ENCODE results near the gene LAMB4. TPM values are rescaled to one million over a fixed set of nuclear protein-coding genes. Genes with fewer than 3 reads are reported as not detected.

Gene LAMB4
- total RNA-seq, 4 donors from 2014 or later, result 0.75 to 2.6 (median 1.7) TPM; not detected in 1

DNA sequence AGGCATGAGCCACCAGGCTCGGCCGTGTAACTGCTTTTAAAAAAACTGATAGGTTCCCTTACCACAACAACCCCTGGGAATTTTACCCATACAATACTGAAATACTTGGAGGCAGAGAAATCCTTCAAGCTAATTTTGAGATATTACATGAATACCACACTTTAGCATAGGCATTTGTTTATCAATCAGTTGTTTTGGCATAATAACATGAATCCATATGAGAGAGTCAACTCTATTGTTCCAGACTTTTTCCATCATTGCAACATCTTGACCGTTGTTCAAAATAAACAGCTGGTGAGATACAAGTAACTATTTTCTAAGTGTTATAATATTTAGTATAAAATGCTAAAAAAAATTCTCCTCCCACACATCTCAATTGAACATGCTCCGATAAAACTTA, 36.8 kb downstream of the LAMB4 start:
- Histone ChIP-seq H3K36me3 (no peaks in the 10 kb centered on the region), H3K27me3 (no peaks in the 10 kb centered on the region), H3K4me3 (no peak overlapping the region), H3K9me3 (no peaks in the 10 kb centered on the region), H3K4me1 (peaks cover 19 to 39% (median 35%) of the 10 kb centered on the region in 4 donors), H3K27ac (replicated peaks in 1 of 4) (peak overlapping the region in 1 of 4 donors; percentile 79)
- DNase-seq (ENCODE audit: extremely low spot score), result no peak
- 86% methylated on average over 4 of the region's 4 CpGs for WGBS
- no peak for TF ChIP-seq EP300 (IDR thresholded peaks at IDR 0.05)
- TF ChIP-seq POLR2AphosphoS5 (IDR thresholded peaks at IDR 0.05), result no peak
- TF ChIP-seq, protein P1, sequence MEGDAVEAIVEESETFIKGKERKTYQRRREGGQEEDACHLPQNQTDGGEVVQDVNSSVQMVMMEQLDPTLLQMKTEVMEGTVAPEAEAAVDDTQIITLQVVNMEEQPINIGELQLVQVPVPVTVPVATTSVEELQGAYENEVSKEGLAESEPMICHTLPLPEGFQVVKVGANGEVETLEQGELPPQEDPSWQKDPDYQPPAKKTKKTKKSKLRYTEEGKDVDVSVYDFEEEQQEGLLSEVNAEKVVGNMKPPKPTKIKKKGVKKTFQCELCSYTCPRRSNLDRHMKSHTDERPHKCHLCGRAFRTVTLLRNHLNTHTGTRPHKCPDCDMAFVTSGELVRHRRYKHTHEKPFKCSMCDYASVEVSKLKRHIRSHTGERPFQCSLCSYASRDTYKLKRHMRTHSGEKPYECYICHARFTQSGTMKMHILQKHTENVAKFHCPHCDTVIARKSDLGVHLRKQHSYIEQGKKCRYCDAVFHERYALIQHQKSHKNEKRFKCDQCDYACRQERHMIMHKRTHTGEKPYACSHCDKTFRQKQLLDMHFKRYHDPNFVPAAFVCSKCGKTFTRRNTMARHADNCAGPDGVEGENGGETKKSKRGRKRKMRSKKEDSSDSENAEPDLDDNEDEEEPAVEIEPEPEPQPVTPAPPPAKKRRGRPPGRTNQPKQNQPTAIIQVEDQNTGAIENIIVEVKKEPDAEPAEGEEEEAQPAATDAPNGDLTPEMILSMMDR (IDR thresholded peaks at IDR 0.05), result no peak
- TF ChIP-seq POLR2A (IDR thresholded peaks at IDR 0.05; ENCODE audit: low read depth), result no peak
- intact Hi-C loops (cut with DNase I), result no loop called here

DNA sequence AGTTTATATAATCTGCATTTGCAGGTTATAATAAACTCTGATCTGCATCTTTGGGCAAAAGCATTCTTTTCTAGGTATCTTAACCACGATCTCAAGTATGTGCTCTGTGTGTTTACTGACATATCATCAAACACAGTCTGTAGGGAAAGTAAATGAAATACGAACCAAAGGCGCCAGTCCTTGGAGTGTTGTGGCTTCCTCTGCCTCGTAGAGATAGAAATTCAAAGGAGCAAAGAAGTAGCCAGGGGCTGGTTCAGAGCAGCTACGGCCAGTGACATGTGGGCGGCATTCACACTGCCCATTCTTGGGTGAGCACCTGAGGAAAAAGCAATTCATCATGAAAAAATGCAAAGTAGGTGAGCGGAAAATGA, 38.7 kb downstream of the LAMB4 start:
- peaks cover 19 to 34% (median 32%) of the 10 kb centered on the region in 4 donors for H3K4me1 ChIP-seq
- DNase-seq (ENCODE audit: extremely low spot score), result no peak
- TF ChIP-seq POLR2A (IDR thresholded peaks at IDR 0.05; ENCODE audit: low read depth) (no peak), EP300 (IDR thresholded peaks at IDR 0.05) (no peak), POLR2AphosphoS5 (IDR thresholded peaks at IDR 0.05) (no peak)
- TF ChIP-seq, protein P1 (IDR thresholded peaks at IDR 0.05), result no peak
- intact Hi-C loops (cut with DNase I), result no loop called here
- no peak overlapping the region for H3K27ac ChIP-seq (replicated peaks in 1 of 4)
- no peaks in the 10 kb centered on the region for H3K36me3 ChIP-seq
- 94% methylated on average over 7 of the region's 7 CpGs for WGBS
- H3K27me3 ChIP-seq, result no peaks in the 10 kb centered on the region
- H3K9me3 ChIP-seq, result no peaks in the 10 kb centered on the region
- H3K4me3 ChIP-seq, result no peak overlapping the region

DNA sequence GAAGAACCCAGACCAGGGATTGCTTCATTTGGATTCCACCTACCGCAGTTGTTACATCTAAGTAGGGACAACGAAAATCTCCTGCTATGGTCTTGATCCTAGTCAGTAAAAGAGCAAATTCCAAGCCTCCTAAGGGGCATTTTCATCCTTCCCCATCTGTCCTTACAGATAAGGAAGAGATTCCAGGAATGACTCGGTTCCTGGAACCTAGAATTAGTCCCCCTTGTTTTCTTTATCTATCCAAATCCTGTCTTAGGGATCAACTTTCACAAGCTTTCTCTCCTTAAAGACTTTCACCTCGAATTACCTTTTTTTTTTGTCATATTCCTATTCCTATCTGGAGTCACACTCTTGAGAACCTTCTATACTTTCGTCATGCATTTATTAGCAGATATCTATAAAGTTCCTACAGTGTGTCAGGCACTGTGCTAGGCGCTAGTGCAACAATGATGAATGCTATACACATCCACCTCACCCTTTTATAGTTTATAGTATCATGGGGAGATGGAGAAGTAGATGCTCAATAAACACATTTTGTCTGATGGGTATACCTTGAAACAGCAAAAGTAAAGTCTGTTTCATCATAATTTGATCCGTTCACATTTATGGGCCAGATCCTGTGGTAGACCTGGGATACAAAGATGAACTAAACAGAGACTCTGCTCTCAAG, 39.2 kb downstream of the LAMB4 start:
- no peak for DNase-seq (ENCODE audit: extremely low spot score)
- Histone ChIP-seq H3K27me3 (no peaks in the 10 kb centered on the region), H3K27ac (replicated peaks in 1 of 4) (no peak overlapping the region), H3K4me1 (peaks cover 19 to 29% (median 28%) of the 10 kb centered on the region in 4 donors), H3K4me3 (no peak overlapping the region), H3K36me3 (no peaks in the 10 kb centered on the region), H3K9me3 (no peaks in the 10 kb centered on the region)
- intact Hi-C loops (cut with DNase I), result no loop called here
- TF ChIP-seq POLR2AphosphoS5 (IDR thresholded peaks at IDR 0.05) (no peak), POLR2A (IDR thresholded peaks at IDR 0.05; ENCODE audit: low read depth) (no peak), EP300 (IDR thresholded peaks at IDR 0.05) (no peak)
- TF ChIP-seq, protein P1 (IDR thresholded peaks at IDR 0.05), result no peak
- 87% methylated on average over 7 of the region's 7 CpGs for WGBS

DNA sequence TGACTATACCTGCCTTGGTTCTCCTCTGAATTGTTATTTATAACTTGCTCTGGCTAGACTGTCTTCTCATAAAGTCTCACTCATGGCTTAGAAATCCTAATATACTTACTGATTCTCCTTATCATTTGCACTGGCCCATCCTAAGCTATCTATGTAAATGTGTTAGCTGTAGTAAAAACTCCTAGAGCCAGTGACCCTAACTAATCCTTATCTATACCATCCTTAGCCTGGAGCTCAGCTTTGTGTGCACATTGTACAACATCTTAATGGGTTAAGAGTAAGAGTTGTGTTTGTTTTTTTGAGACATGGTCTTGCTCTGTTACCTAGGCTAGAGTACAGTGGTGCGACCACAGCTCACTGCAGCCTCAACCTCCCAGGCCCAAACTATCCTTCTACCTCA, 40.8 kb downstream of the LAMB4 start:
- no peak for TF ChIP-seq POLR2A (IDR thresholded peaks at IDR 0.05; ENCODE audit: low read depth)
- no peak for TF ChIP-seq EP300 (IDR thresholded peaks at IDR 0.05)
- TF ChIP-seq, protein P1 (IDR thresholded peaks at IDR 0.05), result no peak
- no peak for TF ChIP-seq POLR2AphosphoS5 (IDR thresholded peaks at IDR 0.05)
- DNase-seq (ENCODE audit: extremely low spot score), result no peak
- 100% methylated on average over 1 of the region's 1 CpG for WGBS
- Histone ChIP-seq H3K4me1 (peaks cover 7 to 15% (median 12%) of the 10 kb centered on the region in 4 donors), H3K36me3 (no peaks in the 10 kb centered on the region), H3K27me3 (no peaks in the 10 kb centered on the region), H3K9me3 (no peaks in the 10 kb centered on the region), H3K27ac (replicated peaks in 1 of 4) (no peak overlapping the region), H3K4me3 (no peak overlapping the region)
- intact Hi-C loops (cut with DNase I), result no loop called here

DNA sequence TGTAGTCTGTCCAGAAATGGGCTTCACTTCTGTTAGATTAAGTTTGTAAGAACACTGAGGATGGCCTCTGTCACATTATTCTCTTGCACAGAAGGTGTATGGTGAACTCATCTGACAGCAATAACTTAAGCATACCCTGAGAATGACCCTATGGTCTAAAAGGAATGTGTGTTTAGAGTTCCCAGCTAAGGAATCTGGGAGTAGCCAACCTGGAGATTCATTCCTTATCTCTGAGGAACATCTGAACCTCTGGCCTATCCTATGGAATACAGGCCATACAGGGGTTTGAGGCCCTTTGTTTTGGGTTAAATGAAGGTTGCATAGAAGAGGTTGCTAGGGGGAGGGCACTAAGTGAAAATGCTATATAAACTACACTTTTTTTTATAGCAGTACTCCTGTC, 41.4 kb downstream of the LAMB4 start:
- no peaks in the 10 kb centered on the region for H3K9me3 ChIP-seq
- no peak for DNase-seq (ENCODE audit: extremely low spot score)
- H3K27me3 ChIP-seq, result no peaks in the 10 kb centered on the region
- no peaks in the 10 kb centered on the region for H3K36me3 ChIP-seq
- peaks cover under 1 to 15% (median 9%) of the 10 kb centered on the region in 4 donors for H3K4me1 ChIP-seq
- TF ChIP-seq POLR2A (IDR thresholded peaks at IDR 0.05; ENCODE audit: low read depth) (no peak), EP300 (IDR thresholded peaks at IDR 0.05) (no peak), POLR2AphosphoS5 (IDR thresholded peaks at IDR 0.05) (no peak)
- TF ChIP-seq, protein P1 (IDR thresholded peaks at IDR 0.05), result no peak
- H3K4me3 ChIP-seq, result no peak overlapping the region
- no peak overlapping the region for H3K27ac ChIP-seq (replicated peaks in 1 of 4)
- intact Hi-C loops (cut with DNase I), result no loop called here

Data from esophagus muscularis mucosa (tissue), 4 donors.